Motor neuron (in vitro differentiated cells): ENCODE measurements around the gene GRB7. TPM values are rescaled to one million over a fixed set of nuclear protein-coding genes. Genes with fewer than 3 reads are reported as not detected.
"Not testable (repeated sequence)": the region's sequence is repeated elsewhere in the genome, so short reads cannot be mapped to it uniquely, and the experiment has no call there.

Experiments used
- ATAC-seq, 8 experiments: fragments of 200-7000 bp; cut with Tn5 transposase; replicated peaks in 6 of 8; 2 replicates each; pipeline ENCODE4 v1.8.0; 2021; ENCODE audit warnings: mild to moderate bottlenecking in 8 of 8, moderate library complexity in 8 of 8
- H3K27ac ChIP-seq, 2 donors: fragments of 250-450 bp; sonication (Bioruptor Pico); 2 replicates each; pipeline ENCODE4 v1.9.0; 2021; ENCODE audit warnings: antibody characterized with exemption in 2 of 2, mild to moderate bottlenecking in 2 of 2, moderate library complexity in 1 of 2
- H3K4me1 ChIP-seq, 2 donors: fragments of 250-450 bp; sonication (Bioruptor Pico); replicated peaks in 1 of 2; 2 replicates each; pipeline ENCODE4 v1.6.1; 2021; ENCODE audit warnings: antibody characterized with exemption in 2 of 2, mild to moderate bottlenecking in 2 of 2, moderate library complexity in 1 of 2
- H3K4me3 ChIP-seq, 5 donors: fragments of 250-450 bp; sonication (Bioruptor Pico); 2 replicates each; pipeline ENCODE4 v1.9.0; 2021; ENCODE audit warnings: antibody characterized with exemption in 5 of 5, mild to moderate bottlenecking in 5 of 5, moderate library complexity in 4 of 5
- WGBS, 10 experiments: fragments of 450-650 bp; shearing (Covaris generic); methylation state at CpG; one replicate each; pipeline ENCODE4 v1.0.0; 2022; 5-methylcytosine and 5-hydroxymethylcytosine counted together
- in situ Hi-C, 9 experiments: fragments of 400-800 bp; cut with MboI; loops; one replicate each; pipeline ENCODE4 v1.15.0; 2021; ENCODE audit warnings: low sequenced_read_pairs in 9 of 9, low pct_unique_long_range_greater_than_20kb in 2 of 9; ENCODE audit not compliant: unreplicated experiment in 9 of 9
- total RNA-seq, 8 experiments: library from RNA; unstranded; fragments of 300-600 nt; gene quantifications; 2 replicates each; pipeline versions ENCODE4 v1.2.3 to v1.2.4, GENCODE V29; 2022

The GRB7 gene
- total RNA-seq, 8 experiments from 2014 or later = 0.83 to 2.6 (median 1.8) TPM; not detected in 3

DNA sequence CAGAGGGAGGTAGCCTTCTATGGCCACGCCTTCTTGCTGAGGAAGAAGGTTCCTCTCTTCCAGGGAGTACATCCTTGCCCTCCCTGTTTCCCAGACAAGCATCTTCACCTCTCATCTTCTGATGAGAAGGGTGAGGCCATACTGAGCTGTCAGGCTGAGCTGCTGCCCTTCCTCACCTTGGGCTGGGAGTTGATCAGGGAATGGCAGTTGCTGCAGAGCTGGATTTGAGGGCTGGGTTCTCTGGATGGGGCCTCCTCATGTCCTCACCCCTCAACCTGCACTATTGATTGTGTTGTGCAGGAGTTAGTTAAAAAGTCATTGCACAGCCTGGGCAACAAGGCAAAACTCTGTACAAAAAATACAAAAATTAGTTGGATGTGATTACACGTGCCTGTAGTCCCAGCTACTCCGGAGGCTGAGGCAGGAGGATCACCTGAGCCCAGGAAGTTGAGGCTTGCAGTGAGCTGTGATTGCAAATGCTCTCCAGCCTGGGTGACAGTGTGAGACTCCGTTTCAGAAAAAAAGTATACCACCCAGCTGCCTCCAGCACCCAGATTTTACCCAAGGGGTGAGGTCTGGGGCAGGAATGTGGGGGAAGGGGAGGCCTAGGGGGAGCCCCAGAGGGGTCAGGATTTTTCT is 35.8 kb upstream of the GRB7 start:
- WGBS, 10 experiments = 0 to 85% (median 69%) methylated on average over 1 to 3 of the region's 4 CpGs; no CpG with 5 or more reads in 2 of the 10 experiments
- in situ Hi-C loops = no loop called here
- no peak overlapping the region for H3K4me3 ChIP-seq
- no peak for ATAC-seq
- H3K27ac ChIP-seq = no peak overlapping the region
- H3K4me1 ChIP-seq = peaks cover 0 to 19% of the 10 kb centered on the region in 2 donors

DNA sequence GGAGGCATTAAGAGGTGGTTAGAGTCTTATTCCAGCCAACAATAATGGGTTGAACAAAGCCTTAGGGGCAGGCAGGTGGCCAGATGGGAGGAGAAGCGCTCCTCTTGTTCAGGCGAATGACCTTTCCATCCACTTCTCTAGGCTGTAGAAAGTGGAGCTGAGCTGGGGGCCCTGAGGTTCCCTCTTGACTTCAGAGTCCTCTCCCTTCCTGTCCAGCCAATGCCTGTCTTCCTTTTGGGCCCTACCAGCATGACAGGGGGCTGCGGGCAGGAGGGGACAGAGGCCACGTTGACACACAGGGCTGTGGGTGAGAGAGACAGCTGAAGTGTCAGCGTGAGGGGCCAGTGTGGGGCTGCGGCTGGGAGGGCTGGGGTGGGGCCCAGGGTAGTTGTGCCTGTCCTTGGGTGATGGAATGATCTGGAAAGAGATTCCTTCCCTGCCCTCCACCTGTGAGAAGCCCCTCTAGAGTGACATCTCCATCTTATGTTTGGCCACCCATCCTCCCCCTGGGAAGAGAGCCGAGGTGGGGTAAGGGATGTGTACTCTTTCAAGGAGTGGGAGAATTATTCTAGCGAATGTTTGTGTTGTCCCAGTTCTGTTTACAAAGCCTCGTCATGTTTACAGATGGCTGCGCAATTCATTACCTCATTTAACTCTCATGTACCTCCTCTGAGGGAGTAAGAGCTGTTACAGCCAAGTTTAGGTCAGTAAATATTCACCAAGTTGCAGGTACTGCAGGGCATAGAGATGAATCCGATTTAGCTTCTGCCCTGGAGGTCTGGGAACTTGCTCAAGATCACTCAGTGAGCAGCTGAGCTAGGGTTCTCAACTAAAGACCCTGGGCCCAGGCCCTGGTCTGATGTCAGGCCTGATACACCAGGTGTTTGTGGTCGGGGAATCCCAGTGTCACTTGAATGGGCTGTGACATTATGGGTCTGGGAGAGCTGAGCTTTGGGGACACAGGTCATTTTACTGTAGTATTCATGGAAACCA is 34.5 kb upstream of the GRB7 start:
- Histone ChIP-seq H3K27ac (no peak overlapping the region), H3K4me3 (no peak overlapping the region), H3K4me1 (peaks cover 0 to 19% of the 10 kb centered on the region in 2 donors)
- in situ Hi-C loops = no loop called here
- ATAC-seq = peak in 2 of 8 experiments; percentile 12 to 23
- 43 to 83% (median 75%) methylated on average over 1 to 6 of the region's 12 CpGs; no CpG with 5 or more reads in 4 of the 10 experiments for WGBS, 10 experiments

- Histone ChIP-seq H3K4me3 (no peak overlapping the region), H3K4me1 (peaks cover 0 to 19% of the 10 kb centered on the region in 2 donors), H3K27ac (no peak overlapping the region)
- ATAC-seq = no peak
- in situ Hi-C loops = no loop called here
- 50 to 95% (median 89%) methylated on average over 2 to 5 of the region's 5 CpGs; no CpG with 5 or more reads in 4 of the 10 experiments for WGBS, 10 experiments
Observed at GRCh38 chr17:39703913-39704312, 33.8 kb upstream of the GRB7 start.

DNA sequence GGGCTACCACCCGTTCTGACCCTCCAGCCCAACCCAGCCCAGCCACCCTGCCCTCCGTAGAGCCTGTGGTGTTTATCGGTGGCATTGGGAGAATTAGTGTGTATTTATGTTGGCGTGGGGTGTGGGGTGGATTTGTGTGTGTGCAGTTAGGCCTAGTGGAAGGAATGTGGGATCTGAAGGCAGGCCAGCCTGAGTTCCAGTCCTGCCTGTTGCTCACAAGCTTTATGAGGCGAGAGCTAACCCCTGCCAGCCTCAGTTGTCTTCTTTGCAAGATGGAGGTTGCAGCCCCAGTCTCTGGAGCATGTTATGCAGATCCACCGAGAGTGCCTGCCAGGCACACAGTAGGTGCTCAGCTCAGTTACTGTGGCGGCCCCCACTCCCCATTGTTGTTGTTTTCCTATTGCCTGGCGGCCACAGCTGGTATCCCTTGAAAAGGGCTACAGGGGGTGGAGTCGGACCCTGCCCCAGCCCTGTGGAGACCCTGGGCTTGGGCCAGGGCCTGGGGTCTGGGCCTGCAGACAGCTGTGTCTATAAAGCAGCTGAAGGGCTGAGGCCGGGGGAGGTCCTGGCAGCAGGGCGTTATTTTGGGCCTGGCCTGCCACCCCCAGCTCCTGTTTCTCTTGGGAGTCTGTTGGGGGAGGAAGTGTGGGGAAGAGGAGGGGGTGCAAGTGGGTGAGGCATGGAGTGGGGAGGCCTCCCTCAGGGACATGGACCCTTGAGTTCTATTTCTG is 32.8 kb upstream of the GRB7 start:
- H3K4me1 ChIP-seq = peaks cover 0 to 13% of the 10 kb centered on the region in 2 donors
- in situ Hi-C loops = no loop called here
- H3K27ac ChIP-seq = no peak overlapping the region
- no peak overlapping the region for H3K4me3 ChIP-seq
- 0 to 89% (median 69%) methylated on average over 1 to 3 of the region's 11 CpGs; no CpG with 5 or more reads in 5 of the 10 experiments for WGBS, 10 experiments
- ATAC-seq = no peak

DNA sequence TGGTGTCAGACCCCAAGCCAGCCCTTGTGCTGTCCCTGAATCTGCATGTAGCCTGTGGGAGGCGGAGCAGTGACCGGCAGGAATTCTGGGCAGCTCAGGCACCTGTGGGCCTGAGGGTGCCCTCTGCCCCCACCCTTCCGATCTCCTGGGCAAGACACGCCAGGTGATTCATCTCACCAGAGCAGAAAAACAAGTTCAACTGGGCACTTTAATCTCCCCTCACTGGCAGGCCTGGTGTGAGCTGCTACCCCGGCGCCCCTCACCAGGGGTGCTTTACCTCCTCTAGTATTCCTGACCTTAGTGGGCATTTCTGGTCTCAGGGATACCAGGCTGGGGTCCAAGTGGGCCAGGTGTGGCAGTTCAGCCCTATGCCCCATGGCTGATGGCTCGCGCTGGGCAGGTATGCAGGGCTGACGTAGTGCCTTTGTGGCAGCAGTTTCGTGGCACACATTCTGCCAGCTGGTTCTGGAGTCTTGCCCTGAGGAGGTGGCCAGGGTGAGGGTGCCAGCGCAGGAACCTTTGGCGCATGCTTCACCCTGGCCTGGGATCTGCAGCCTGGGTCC is 31.9 kb upstream of the GRB7 start:
- peaks cover 0 to 13% of the 10 kb centered on the region in 2 donors for H3K4me1 ChIP-seq
- no peak for ATAC-seq
- no peak overlapping the region for H3K4me3 ChIP-seq
- WGBS, 10 experiments = 73 to 100% (median 100%) methylated on average over 1 to 3 of the region's 12 CpGs; no CpG with 5 or more reads in 6 of the 10 experiments
- in situ Hi-C loops = no loop called here
- H3K27ac ChIP-seq = no peak overlapping the region

GRCh38 chr17:39706383-39706782 is 31.4 kb upstream of the GRB7 start:
- in situ Hi-C loops = no loop called here
- no peak for ATAC-seq
- Histone ChIP-seq H3K27ac (no peak overlapping the region), H3K4me1 (peaks cover 0 to 8% of the 10 kb centered on the region in 2 donors), H3K4me3 (no peak overlapping the region)
- 17 to 100% (median 95%) methylated on average over 1 to 2 of the region's 8 CpGs; no CpG with 5 or more reads in 6 of the 10 experiments for WGBS, 10 experiments

GRCh38 chr17:39706921-39707337 is 30.8 kb upstream of the GRB7 start:
- H3K4me3 ChIP-seq = no peak overlapping the region
- no peak for ATAC-seq

DNA sequence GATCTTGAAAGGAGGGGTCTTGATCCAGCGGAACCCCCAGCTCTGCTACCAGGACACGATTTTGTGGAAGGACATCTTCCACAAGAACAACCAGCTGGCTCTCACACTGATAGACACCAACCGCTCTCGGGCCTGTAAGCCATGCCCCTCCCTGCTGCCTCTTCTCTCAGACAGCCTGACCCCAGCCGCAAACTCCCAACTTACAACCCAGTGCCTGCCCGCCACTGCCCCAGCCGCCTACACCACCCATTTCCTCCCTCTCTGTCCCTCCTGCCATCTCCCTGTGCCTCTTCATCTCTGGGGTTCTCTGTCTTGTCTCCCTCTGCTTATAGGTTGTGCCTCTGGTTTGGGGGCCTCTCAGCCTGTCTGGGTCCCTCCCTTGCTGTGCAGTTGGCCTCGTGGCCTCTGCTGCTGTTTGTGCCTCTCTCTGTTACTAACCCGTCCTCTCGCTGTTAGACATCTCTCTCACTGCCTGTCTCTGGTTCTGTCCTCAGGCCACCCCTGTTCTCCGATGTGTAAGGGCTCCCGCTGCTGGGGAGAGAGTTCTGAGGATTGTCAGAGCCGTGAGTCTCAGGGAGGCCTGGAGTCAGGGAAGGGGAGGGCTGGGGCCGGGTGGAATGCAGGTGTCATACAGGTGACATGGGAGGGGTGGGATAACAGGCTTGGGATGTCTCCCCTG is 28.3 kb upstream of the GRB7 start:
- H3K4me1 ChIP-seq = no peaks in the 10 kb centered on the region
- in situ Hi-C loops = no loop called here
- H3K27ac ChIP-seq = no peak overlapping the region
- 73 to 95% (median 85%) methylated on average over 1 to 7 of the region's 14 CpGs; no CpG with 5 or more reads in 4 of the 10 experiments for WGBS, 10 experiments
- H3K4me3 ChIP-seq = no peak overlapping the region
- no peak for ATAC-seq

More at GRCh38 chr17:39706921-39707337, 30.8 kb upstream of the GRB7 start:
- H3K4me1 ChIP-seq = peaks cover 0 to 8% of the 10 kb centered on the region in 2 donors
- no peak overlapping the region for H3K27ac ChIP-seq
- 14 to 100% (median 80%) methylated on average over 1 to 2 of the region's 7 CpGs; no CpG with 5 or more reads in 5 of the 10 experiments for WGBS, 10 experiments
- in situ Hi-C loops = no loop called here

DNA sequence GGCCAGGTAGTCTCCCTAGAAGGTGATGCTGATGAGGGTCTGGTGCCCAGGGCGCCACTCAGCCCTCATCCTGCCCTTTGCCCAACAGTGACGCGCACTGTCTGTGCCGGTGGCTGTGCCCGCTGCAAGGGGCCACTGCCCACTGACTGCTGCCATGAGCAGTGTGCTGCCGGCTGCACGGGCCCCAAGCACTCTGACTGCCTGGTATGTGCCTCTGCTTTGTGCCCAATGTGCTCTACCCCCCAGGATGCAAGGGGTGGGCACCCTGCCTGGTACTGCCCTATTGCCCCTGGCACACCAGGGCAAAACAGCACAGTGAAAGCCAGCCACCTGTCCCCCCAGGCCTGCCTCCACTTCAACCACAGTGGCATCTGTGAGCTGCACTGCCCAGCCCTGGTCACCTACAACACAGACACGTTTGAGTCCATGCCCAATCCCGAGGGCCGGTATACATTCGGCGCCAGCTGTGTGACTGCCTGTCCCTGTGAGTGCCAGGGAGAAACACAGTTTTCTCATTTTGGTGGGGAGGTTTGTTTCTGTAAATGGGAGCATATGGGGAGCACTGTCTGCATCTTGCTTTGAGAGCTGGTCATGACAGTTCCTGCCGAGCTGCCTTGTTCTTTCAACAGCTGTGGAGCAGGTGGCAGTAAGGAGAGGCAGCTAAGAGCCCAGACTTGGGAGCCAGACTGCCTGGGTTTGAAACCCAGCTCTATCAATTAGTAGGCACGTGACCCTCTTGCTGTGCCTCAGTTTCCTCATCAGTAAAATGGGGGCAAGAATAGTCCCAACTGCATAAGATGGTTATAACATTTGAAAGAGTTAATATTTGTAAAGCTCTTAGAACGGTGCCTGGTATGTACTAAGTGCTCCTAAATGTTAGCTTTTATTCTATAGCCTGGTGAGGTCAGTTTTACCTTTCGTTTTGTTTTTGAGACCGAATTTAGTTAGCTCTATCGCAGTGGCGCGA is 27.5 kb upstream of the GRB7 start:
- WGBS, 10 experiments = 38 to 100% (median 93%) methylated on average over 1 to 13 of the region's 20 CpGs; no CpG with 5 or more reads in 1 of the 10 experiments
- no peak overlapping the region for H3K4me3 ChIP-seq
- H3K27ac ChIP-seq = no peak overlapping the region
- H3K4me1 ChIP-seq = no peaks in the 10 kb centered on the region
- in situ Hi-C loops = no loop called here
- ATAC-seq = no peak

- ATAC-seq, H3K4me3 ChIP-seq, in situ Hi-C loops, H3K4me1 ChIP-seq, H3K27ac ChIP-seq: not testable (repeated sequence)
- 71 to 100% (median 88%) methylated on average over 1 to 10 of the region's 11 CpGs; no CpG with 5 or more reads in 2 of the 10 experiments for WGBS, 10 experiments
Observed at GRCh38 chr17:39711071-39711470, 26.7 kb upstream of the GRB7 start.

GRCh38 chr17:39711851-39712250 is 25.9 kb upstream of the GRB7 start:
- WGBS, 10 experiments = 80 to 100% (median 96%) methylated on average over 1 to 5 of the region's 10 CpGs; no CpG with 5 or more reads in 5 of the 10 experiments
- in situ Hi-C loops = no loop called here

More at GRCh38 chr17:39711851-39712250, 25.9 kb upstream of the GRB7 start:
- ATAC-seq = no peak
- Histone ChIP-seq H3K27ac (no peak overlapping the region), H3K4me3 (no peak overlapping the region), H3K4me1 (no peaks in the 10 kb centered on the region)
